GM12873 (cell line): ENCODE results near the gene SKOR2.

Experiments
- CTCF ChIP-seq: IDR thresholded peaks from 2 replicates; pipeline ENCODE4 v1.5.1; 2012; ENCODE audit warnings: low read depth, mild to moderate bottlenecking, moderate library complexity, low read length, control low read depth; ENCODE audit not compliant: insufficient read depth; ENCODE audit errors: missing control alignments

Gene SKOR2

GRCh38 chr18:47263150-47263429, 11.6 kb upstream of the SKOR2 start:
- TF ChIP-seq CTCF: peak; percentile 16

GRCh38 chr18:47262301-47263149, 11.1 kb upstream of the SKOR2 start:
- TF ChIP-seq CTCF: no peak

GRCh38 chr18:47261902-47262300, 10.4 kb upstream of the SKOR2 start:
- TF ChIP-seq CTCF: no peak

- peak; percentile 11 for TF ChIP-seq CTCF
Observed at GRCh38 chr18:47260924-47261701, 9.7 kb upstream of the SKOR2 start.

GRCh38 chr18:47260120-47260923, 8.9 kb upstream of the SKOR2 start:
- no peak for TF ChIP-seq CTCF

GRCh38 chr18:47254341-47254939, 3.0 kb upstream of the SKOR2 start:
- TF ChIP-seq CTCF: no peak
